WTC11 (cell line): Measurements from ENCODE around the gene TRIM66.

ENCODE experiments used
- CTCF ChIP-seq: fragments of 200-600 bp; IDR thresholded peaks from 2 replicates; pipeline ENCODE4 v1.8.0; 2022; ENCODE audit warnings: antibody characterized with exemption
- NR3C1 ChIP-seq: sonication (generic); formaldehyde crosslinking; conservative IDR thresholded peaks from 2 replicates; pipeline ENCODE4 v1.8.1; 2023; ENCODE audit warnings: low read depth, mild to moderate bottlenecking, missing genetic modification reagents
- SP1 ChIP-seq: sonication (generic); formaldehyde crosslinking; conservative IDR thresholded peaks from 2 replicates; pipeline ENCODE4 v1.8.1; 2022; ENCODE audit warnings: missing genetic modification reagents
- STAT6 ChIP-seq: sonication (generic); formaldehyde crosslinking; conservative IDR thresholded peaks from 2 replicates; pipeline ENCODE4 v1.8.1; 2023; ENCODE audit warnings: mild to moderate bottlenecking, low read depth, missing genetic modification reagents, moderate library complexity

- no peak for TF ChIP-seq NR3C1 (CRISPR knock-in tag)
- no peak for TF ChIP-seq CTCF
- no peak for TF ChIP-seq STAT6 (CRISPR knock-in tag)
- no peak for TF ChIP-seq SP1 (CRISPR knock-in tag)
These were observed 35.6 kb downstream of the TRIM66 start for GRCh38 chr11:8646873-8647272.
